ENCODE results near the gene CNTNAP2. TPM values are rescaled to one million over a fixed set of nuclear protein-coding genes. Genes with fewer than 3 reads are reported as not detected.

The CNTNAP2 gene
- total and polyA plus RNA-seq, 2 of the 4 experiments (the other 2 are of a cell fraction) = not detected

- H3K4ac ChIP-seq (ENCODE audit: low read depth, low read length) = no peak overlapping the region
- intact Hi-C loops (cut with micrococcal nuclease) (no loop called here), dilution Hi-C loops (cut with HindIII; ENCODE audit: low sequenced_read_pairs, unreplicated experiment) (no loop called here), in situ Hi-C loops (cut with MboI; ENCODE audit: low sequenced_read_pairs) (no loop called here)
- 92% methylated on average over 2 of the region's 14 CpGs; no CpG with 5 or more reads in 1 of the 2 experiments for WGBS, 2 experiments (ENCODE audit: extremely low coverage in 2 of 2, insufficient read length in 1 of 2)
- H3K27me3 ChIP-seq (ENCODE audit: control insufficient read depth, insufficient read depth, low read length) = no peaks in the 10 kb centered on the region
- ChIA-PET POLR2A (ENCODE audit: unreplicated experiment) (no interaction called here), CTCF (no interaction called here)
- no peaks in the 10 kb centered on the region for H3K79me1 ChIP-seq (ENCODE audit: low read depth in 1 of 2, low read length in 2 of 2)
- H3K9me1 ChIP-seq (ENCODE audit: insufficient read depth, low read length) = no peaks in the 10 kb centered on the region
- no peak overlapping the region for H4K8ac ChIP-seq (ENCODE audit: low read depth in 2 of 2, low read length in 2 of 2)
- H2AFZ ChIP-seq (replicated peaks; ENCODE audit: low read length, poor library complexity) = no peak overlapping the region
- H2BK5ac ChIP-seq (ENCODE audit: low read depth, low read length, poor library complexity, severe bottlenecking) = no peak overlapping the region
- no TSS peak for BruUV-seq (replicated peaks)
- no peaks in the 10 kb centered on the region for H3K4me1 ChIP-seq (ENCODE audit: control insufficient read depth, insufficient read depth, low read length)
- H2BK120ac ChIP-seq (ENCODE audit: low read depth, low read length) = no peak overlapping the region
- H3K14ac ChIP-seq (replicated peaks; ENCODE audit: low read depth, low read length) = no peak overlapping the region
- H2BK20ac ChIP-seq (ENCODE audit: low read depth, low read length) = no peak overlapping the region
- H3K9ac ChIP-seq (ENCODE audit: low read depth, low read length) = no peak overlapping the region
- no peaks in the 10 kb centered on the region for H3K36me3 ChIP-seq (ENCODE audit: control insufficient read depth, insufficient read depth, low read length)
- no peak overlapping the region for H4K5ac ChIP-seq (ENCODE audit: low read depth, low read length)
- H3K23ac ChIP-seq (ENCODE audit: low read depth, low read length) = no peak overlapping the region
- TF ChIP-seq CTCF (conservative IDR thresholded peaks at IDR 0.05; ENCODE audit: low read depth, low read length) (no peak), CEBPB (IDR thresholded peaks at IDR 0.05; ENCODE audit: low read depth, low read length) (no peak), RCOR1 (IDR thresholded peaks at IDR 0.05; ENCODE audit: insufficient replicate concordance, low read length) (no peak), POLR2A (IDR thresholded peaks at IDR 0.05; ENCODE audit: low read depth, low read length) (no peak), RAD21 (IDR thresholded peaks at IDR 0.05; ENCODE audit: low read length) (no peak), MAFK (IDR thresholded peaks at IDR 0.05; ENCODE audit: low read depth, low read length) (no peak), MAZ (IDR thresholded peaks at IDR 0.05; ENCODE audit: borderline replicate concordance, low read depth, low read length) (no peak), BHLHE40 (IDR thresholded peaks at IDR 0.05; ENCODE audit: low read depth, low read length) (no peak), MXI1 (IDR thresholded peaks at IDR 0.05; ENCODE audit: borderline replicate concordance, low read depth, low read length) (no peak), ELK1 (IDR thresholded peaks at IDR 0.05; ENCODE audit: borderline replicate concordance, low read depth, low read length) (no peak), NFE2L2 (IDR thresholded peaks at IDR 0.05; ENCODE audit: low read depth, low read length) (no peak), SMC3 (IDR thresholded peaks at IDR 0.05; ENCODE audit: low read depth, low read length) (no peak), RFX5 (IDR thresholded peaks at IDR 0.05; ENCODE audit: low read depth, low read length) (no peak), USF2 (IDR thresholded peaks at IDR 0.05; ENCODE audit: low read depth, low read length) (no peak)
- H3K56ac ChIP-seq (ENCODE audit: extremely low read depth, insufficient read depth, low read length) = no peak overlapping the region
- DNase-seq = no peak
- no peaks in the 10 kb centered on the region for H4K20me1 ChIP-seq (ENCODE audit: insufficient read depth, low read length)
- H3K18ac ChIP-seq (ENCODE audit: low read depth, low read length) = no peak overlapping the region
- H2AK9ac ChIP-seq (replicated peaks; ENCODE audit: low read depth, low read length, poor library complexity) = no peak overlapping the region
- H4K91ac ChIP-seq (ENCODE audit: insufficient read depth, low read depth, low read length) = no peak overlapping the region
- no peak for ATAC-seq (ENCODE audit: low read depth)
- peaks cover 12% of the 10 kb centered on the region for H3K9me3 ChIP-seq (ENCODE audit: control insufficient read depth, insufficient read depth, low read length)
- H3K4me2 ChIP-seq (ENCODE audit: low read depth, low read length) = no peak overlapping the region
- H2AK5ac ChIP-seq (ENCODE audit: low read depth, low read length) = no peak overlapping the region
- H3K27ac ChIP-seq (ENCODE audit: insufficient read depth, low read length) = no peak overlapping the region
- no peak overlapping the region for H3K4me3 ChIP-seq (ENCODE audit: insufficient read depth, low read depth, low read length)
- H2BK15ac ChIP-seq (ENCODE audit: low read depth, low read length) = no peak overlapping the region
These were observed 1053.9 kb downstream of the CNTNAP2 start for GRCh38 chr7:147170341-147171012.
